ENCODE data around the gene TFAM.

DNA sequence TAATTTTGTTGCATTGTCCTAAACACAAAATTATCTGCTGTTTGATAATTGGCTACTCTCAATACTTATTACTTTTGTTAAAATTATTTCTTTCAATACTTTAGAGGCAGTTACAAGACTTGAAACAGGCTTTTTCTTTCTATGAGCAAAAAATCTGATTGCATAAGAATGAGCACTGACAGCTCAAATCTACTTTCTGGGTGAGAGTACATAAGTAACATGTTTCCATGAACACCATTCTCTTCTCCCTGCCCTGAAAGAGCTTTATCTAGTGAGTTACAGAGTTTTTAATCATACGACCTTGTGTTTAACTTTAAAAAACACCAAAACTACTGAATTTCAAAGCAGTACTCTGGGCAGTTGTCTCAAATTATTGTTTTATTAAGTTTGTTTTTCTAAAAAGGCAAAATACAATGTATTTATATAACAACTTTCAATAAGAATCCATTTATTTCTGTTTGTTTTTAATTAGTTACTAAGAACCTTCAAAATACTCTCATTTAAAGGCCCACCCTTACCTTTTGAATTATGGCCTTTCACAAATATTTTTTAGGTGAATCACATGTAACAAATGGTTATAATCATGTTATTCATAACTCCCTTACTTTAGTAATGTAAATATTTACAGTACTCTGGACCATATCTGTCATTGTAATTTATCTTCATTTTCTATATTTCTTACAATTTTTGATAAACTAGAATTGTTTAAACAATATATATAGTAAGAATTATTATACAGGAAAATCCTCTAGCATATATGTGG, 23.0 kb upstream of the TFAM start:
- TF ChIP-seq, protein P1, sequence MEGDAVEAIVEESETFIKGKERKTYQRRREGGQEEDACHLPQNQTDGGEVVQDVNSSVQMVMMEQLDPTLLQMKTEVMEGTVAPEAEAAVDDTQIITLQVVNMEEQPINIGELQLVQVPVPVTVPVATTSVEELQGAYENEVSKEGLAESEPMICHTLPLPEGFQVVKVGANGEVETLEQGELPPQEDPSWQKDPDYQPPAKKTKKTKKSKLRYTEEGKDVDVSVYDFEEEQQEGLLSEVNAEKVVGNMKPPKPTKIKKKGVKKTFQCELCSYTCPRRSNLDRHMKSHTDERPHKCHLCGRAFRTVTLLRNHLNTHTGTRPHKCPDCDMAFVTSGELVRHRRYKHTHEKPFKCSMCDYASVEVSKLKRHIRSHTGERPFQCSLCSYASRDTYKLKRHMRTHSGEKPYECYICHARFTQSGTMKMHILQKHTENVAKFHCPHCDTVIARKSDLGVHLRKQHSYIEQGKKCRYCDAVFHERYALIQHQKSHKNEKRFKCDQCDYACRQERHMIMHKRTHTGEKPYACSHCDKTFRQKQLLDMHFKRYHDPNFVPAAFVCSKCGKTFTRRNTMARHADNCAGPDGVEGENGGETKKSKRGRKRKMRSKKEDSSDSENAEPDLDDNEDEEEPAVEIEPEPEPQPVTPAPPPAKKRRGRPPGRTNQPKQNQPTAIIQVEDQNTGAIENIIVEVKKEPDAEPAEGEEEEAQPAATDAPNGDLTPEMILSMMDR (IDR thresholded peaks at IDR 0.05; ENCODE audit: insufficient read depth, low read length, poor library complexity, severe bottlenecking): no peak
- no peak for TF ChIP-seq EZH2phosphoT487 (conservative IDR thresholded peaks at IDR 0.05; ENCODE audit: low read length)
